A172 (cell line): ENCODE data around the gene DNAJC2. TPM values are rescaled to one million over a fixed set of nuclear protein-coding genes. Genes with fewer than 3 reads are reported as not detected.
"Not testable (repeated sequence)": the region's sequence is repeated elsewhere in the genome, so short reads cannot be mapped to it uniquely, and the experiment has no call there.

Experiments
- DNase-seq: peaks from one replicate; pipeline ENCODE4 v3.0.0-alpha.2; 2015; ENCODE audit warnings: low spot score
- total RNA-seq: library from RNA; depleted of rRNA; stranded (reverse); fragments of >200 nt; shearing (Covaris generic); gene quantifications from 2 replicates; pipeline ENCODE4 v1.2.3, GENCODE V29; 2014

Gene DNAJC2
- total RNA-seq, 1 experiment from 2014 or later, result 56.2 TPM

- no peak for DNase-seq
Measured at GRCh38 chr7:103343332-103343731, 1.2 kb downstream of the DNAJC2 start.

- no peak for DNase-seq
Measured at GRCh38 chr7:103341466-103341865, 3.1 kb downstream of the DNAJC2 start.

GRCh38 chr7:103338864-103339263, 5.7 kb downstream of the DNAJC2 start:
- DNase-seq, result no peak

- DNase-seq, result no peak
Measured at GRCh38 chr7:103336761-103337160, 7.8 kb downstream of the DNAJC2 start.

GRCh38 chr7:103325744-103326143, 18.8 kb downstream of the DNAJC2 start:
- DNase-seq, result no peak

- DNase-seq, result no peak
Measured at GRCh38 chr7:103317009-103317408, 27.6 kb downstream of the DNAJC2 start.

GRCh38 chr7:103316380-103316941, 28.1 kb downstream of the DNAJC2 start:
- no peak for DNase-seq

GRCh38 chr7:103314852-103315251, 29.7 kb downstream of the DNAJC2 start:
- DNase-seq, result no peak

GRCh38 chr7:103307503-103308231, 36.9 kb downstream of the DNAJC2 start:
- no peak for DNase-seq

GRCh38 chr7:103301441-103301840, 43.1 kb downstream of the DNAJC2 start:
- no peak for DNase-seq

GRCh38 chr7:103299660-103300059, 44.9 kb downstream of the DNAJC2 start:
- DNase-seq, result no peak

GRCh38 chr7:103297837-103298179, 46.8 kb downstream of the DNAJC2 start:
- no peak for DNase-seq

- DNase-seq, result peak; percentile 95
Measured at GRCh38 chr7:103296901-103297836, 47.4 kb downstream of the DNAJC2 start, which contains the start of gene PMPCB. Gene PMPCB (plus strand): TSS chr7:103297435. CDS start chr7:103297460, 25 bp downstream.

- no peak for DNase-seq
Measured at GRCh38 chr7:103293526-103293925, 51.0 kb downstream of the DNAJC2 start.

GRCh38 chr7:103292122-103292521, 52.4 kb downstream of the DNAJC2 start:
- no peak for DNase-seq

- DNase-seq, result not testable (repeated sequence)
Measured at GRCh38 chr7:103282802-103283427, 61.7 kb downstream of the DNAJC2 start.

- DNase-seq, result not testable (repeated sequence)
Measured at GRCh38 chr7:103280803-103281155, 63.8 kb downstream of the DNAJC2 start.

- DNase-seq, result peak; percentile 56
Measured at GRCh38 chr7:103279963-103280802, 64.4 kb downstream of the DNAJC2 start.

GRCh38 chr7:103279636-103279962, 65.0 kb downstream of the DNAJC2 start:
- peak; percentile 27 for DNase-seq

GRCh38 chr7:103278195-103278594, 66.4 kb downstream of the DNAJC2 start:
- DNase-seq, result not testable (repeated sequence)

- DNase-seq, result not testable (repeated sequence)
Measured at GRCh38 chr7:103274867-103275266, 69.7 kb downstream of the DNAJC2 start.
